HG03571 (cell line): ENCODE results near the gene DIAPH2.

Source experiments
- ATAC-seq: cut with Tn5 transposase; IDR thresholded peaks from one replicate; pipeline ENCODE4 v1.9.1; 2021; ENCODE audit not compliant: unreplicated experiment

DIAPH2 gene

GRCh38 chrX:97629597-97629985 is 944.9 kb downstream of the DIAPH2 start:
- ATAC-seq = no peak

DNA sequence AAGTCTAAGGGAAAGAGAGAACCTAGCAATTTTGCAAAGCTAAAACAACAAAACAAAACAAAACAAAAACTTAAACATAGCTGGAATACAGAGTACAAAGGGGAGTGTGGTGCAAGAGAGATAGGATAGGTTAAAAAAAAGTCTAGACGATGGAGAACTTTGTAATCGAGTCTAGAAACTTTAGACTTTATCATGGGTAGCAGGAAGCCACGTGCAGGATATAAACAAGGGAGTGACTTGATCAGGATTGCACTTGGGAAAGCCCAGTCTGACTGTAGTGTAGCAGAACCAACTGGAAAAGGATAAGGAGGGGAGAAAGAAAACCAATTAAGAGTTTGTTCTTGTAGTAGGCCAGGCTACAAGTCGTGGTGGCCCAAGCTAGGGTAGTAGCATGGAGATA is 949.2 kb downstream of the DIAPH2 start:
- ATAC-seq = no peak

DNA sequence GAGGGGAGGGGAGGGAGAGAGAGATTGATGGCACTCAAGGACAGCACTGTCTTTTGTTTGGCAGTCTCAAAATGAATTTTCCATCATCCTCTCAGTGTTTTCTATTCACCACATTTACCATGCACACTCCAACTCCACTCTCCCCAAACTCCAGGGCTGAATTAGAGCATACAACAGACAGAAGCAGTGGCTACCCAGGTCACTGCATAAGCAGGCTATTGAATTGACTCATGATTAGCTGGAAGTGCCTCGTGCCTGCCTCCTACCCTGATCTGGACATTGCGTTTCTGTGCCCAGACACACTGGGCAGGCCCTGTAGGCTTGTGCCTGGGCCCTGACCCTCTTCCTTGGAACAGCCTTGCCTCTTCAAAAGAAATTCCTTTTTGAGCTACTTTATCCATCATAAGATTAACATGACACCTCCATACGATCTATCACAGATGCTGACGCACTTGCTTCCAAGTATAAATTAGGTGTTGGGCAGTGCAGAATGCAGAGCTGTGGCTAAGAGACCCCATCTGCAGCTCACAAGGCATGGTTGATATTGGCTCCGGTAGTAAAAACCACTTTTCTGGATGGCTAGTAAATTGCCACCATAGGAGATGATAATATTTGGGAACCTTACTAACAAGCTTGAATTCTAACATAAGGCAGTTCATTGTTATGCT is 952.0 kb downstream of the DIAPH2 start:
- no peak for ATAC-seq

- ATAC-seq = no peak
Observed at GRCh38 chrX:97637289-97637688, 952.6 kb downstream of the DIAPH2 start.

- no peak for ATAC-seq
Observed at GRCh38 chrX:97638621-97639020, 954.0 kb downstream of the DIAPH2 start.

DNA sequence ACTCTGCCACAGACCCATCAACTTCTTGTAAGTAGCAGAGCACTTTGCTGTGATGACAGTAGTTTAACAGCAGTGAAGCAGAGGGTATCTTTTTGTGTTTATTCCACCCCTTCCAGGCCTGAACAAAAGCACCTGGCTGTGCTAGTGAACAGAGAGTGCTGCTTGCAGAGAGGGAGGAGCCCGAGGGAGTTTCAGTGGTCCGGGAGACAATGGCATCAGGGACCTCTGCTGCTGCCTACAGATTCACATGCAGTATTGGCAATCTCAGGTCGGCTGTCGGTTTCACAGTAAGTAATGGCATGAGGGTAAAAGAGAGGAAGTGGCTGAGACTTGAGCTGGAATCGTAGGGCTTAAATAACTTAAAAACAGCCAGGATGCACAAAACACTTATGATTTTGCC is 954.9 kb downstream of the DIAPH2 start:
- no peak for ATAC-seq
